Right renal cortex interstitium (tissue), 3 donors: ENCODE results near the gene TBC1D2. TPM values are rescaled to one million over a fixed set of nuclear protein-coding genes. Genes with fewer than 3 reads are reported as not detected.
A peak's percentile ranks its signal among the peaks of the same experiment; 100 is the strongest.
"Not testable (repeated sequence)": the region's sequence is repeated elsewhere in the genome, so short reads cannot be mapped to it uniquely, and the experiment has no call there.

Experiments
- DNase-seq, 3 donors: peaks; one replicate each; pipeline ENCODE4 v3.0.0-alpha.2; 2013; ENCODE audit warnings: low read depth in 3 of 3, low spot score in 2 of 3
- polyA plus RNA-seq, 3 donors: library from polyadenylated mRNA; unstranded; fragments of 120-200 nt; gene quantifications; one replicate each; pipeline ENCODE4 v1.2.1, GENCODE V29; 2013; ENCODE audit not compliant: insufficient read length in 3 of 3

Gene TBC1D2
- polyA plus RNA-seq, 3 donors, result 3.0 to 3.6 (median 3.1) TPM

DNA sequence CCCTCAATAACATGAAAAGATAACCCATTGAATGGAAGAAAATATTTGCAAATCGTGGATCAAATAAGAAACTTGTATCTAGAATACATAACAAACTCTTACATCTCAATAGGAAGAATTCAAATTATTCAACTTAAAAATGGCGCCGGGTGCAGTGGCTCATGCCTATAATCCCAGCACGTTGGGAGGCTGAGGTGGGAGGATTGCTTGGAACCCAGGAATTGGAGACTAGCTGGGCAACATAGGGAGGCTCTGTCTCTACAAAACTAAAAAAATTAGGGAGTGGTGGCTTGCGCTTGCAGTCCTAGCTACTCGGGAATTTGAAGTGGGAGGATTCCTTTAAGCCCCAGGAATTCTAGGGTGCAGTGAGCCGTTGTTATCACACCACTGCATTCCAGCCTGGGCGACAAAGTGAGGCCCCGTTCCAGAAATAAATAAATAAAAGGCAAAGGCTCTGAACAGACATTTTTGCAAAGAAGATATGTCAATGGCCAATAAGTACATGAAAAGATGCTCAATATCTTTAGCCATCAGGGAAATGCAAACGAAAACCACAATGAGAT, 21.5 kb upstream of the TBC1D2 start:
- no peak for DNase-seq

DNA sequence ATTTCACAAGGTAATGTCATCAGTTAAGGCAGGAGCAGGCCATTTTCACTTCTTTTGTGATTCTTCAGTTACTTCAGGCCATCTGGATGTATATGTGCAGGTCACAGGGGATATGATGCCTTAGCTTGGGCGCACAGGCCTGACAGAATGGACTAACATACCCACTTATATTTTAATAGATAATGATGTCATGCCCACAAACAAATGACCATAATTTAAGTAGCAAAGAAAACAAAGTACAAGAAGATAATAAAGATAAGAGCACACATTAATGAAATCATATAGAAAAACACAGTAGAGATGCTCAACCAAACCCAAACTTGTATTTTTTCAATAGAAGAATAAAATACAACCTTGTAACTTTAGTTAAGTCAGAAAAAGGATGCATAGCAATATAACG, 19.7 kb upstream of the TBC1D2 start:
- DNase-seq, result no peak

DNA sequence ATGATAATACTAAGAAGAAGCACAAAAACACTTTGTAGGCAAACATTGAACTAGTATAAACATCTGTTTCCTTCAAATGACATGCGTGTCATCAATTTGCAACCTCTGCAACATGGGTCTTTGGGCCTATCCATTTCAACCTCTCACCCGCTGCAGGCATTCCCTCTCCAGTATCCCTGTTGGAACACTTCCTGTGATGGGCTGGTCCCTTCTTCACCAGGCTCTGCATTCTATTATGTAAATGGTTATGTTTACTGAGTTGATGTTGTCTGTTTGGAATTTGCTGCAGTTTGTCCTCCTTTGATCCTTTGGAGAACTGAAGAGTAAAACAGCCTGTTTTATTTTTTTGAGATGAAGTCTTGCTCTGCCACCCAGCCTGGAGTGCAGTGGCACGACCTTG, 16.6 kb upstream of the TBC1D2 start:
- DNase-seq, result no peak

DNA sequence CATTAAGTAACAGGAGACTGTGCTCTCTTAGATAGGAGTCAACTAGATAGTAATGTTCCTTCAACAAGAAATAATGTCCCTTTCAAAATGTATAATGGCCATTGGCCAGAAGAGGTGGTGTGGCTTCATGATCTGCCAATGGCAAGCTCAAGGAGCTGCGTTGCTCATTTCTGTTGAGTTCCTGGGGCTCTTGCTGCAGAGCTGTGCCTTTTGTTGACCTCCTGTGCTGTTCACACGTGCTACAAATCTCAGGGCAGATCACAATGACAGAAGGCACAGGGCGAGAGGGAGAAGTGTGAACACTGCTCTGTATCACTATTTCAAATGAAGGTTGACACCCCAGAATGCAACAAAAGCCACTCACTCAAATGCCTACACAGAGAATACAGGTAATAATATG, 16.0 kb upstream of the TBC1D2 start:
- no peak for DNase-seq

DNA sequence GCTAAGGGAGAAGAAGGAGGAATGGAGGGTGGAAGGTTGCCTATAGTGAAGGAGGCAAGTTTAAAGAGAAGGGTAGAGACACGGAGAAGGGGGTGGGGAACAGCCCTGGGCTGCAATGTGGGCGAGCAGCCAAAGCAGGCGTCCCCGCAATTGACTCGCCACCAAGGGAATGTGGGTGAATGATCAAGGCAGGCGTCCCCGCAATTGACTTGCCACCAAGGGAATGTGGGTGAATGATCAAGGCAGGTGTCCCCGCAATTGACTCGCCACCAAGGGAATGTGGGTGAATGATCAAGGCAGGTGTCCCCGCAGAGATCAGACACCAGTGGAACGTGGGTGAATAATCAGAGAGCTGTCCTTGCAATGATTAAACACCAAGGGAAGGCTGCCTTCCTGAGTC, 14.8 kb upstream of the TBC1D2 start:
- DNase-seq, result not testable (repeated sequence)

DNA sequence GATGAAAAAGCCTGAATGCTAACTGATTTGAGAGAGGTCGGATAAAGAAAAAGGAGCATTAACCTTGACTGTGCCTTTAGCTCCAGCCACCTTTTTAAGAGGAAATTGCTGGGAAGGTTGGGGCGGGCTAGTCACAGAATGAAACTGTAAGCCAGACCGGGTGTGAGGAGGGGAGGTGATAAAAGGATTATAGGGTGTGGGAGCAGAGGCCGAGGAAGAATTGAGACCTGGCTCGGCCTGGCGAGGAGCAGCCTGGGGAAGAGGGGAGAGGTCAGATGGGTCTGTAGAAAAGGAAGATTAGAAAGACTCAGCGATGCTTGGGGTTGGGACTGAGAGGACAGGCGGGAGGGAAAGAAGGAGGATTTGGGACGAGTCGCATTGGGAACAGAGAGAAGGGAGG, 14.2 kb upstream of the TBC1D2 start:
- not testable (repeated sequence) for DNase-seq

DNA sequence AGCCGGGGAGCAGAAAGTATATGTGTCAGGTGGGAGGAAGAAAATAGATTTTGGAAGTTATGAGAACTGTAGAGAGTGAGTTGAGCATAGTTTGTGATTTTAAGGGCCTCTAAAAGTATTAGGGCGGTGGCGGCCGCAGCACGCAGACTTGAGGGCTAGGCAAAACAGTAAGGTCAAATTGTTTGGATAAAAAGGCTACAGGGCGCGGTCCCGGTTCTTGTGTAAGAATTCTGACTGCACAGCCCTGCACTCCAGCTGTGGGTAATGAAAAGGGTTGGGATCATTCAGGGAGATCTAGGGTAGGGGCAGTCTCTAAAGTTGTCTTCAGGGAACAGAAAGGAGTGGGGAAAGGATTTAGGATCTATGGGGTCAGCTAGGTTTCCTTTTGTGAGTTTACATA, 12.1 kb upstream of the TBC1D2 start:
- not testable (repeated sequence) for DNase-seq

DNA sequence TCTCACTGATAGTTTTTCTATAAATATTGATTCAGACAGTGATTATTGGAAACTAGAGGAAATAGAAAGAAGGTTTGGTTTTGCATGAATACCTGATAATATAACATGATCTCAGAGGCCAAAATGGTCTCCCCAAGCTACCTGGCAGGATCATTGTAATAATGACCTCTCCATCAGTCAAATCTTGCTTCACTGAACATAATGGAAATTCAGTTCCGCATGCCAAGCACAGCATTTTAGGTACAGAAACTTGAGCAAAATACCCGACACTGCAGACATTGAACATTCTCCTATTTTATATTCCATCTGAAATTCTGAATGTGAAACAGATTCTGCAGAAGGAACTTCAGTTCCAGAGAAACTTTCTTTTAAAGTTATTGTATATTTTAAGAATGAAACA, 9.1 kb upstream of the TBC1D2 start:
- DNase-seq, result peak in 1 of 3 donors; percentile 12

DNA sequence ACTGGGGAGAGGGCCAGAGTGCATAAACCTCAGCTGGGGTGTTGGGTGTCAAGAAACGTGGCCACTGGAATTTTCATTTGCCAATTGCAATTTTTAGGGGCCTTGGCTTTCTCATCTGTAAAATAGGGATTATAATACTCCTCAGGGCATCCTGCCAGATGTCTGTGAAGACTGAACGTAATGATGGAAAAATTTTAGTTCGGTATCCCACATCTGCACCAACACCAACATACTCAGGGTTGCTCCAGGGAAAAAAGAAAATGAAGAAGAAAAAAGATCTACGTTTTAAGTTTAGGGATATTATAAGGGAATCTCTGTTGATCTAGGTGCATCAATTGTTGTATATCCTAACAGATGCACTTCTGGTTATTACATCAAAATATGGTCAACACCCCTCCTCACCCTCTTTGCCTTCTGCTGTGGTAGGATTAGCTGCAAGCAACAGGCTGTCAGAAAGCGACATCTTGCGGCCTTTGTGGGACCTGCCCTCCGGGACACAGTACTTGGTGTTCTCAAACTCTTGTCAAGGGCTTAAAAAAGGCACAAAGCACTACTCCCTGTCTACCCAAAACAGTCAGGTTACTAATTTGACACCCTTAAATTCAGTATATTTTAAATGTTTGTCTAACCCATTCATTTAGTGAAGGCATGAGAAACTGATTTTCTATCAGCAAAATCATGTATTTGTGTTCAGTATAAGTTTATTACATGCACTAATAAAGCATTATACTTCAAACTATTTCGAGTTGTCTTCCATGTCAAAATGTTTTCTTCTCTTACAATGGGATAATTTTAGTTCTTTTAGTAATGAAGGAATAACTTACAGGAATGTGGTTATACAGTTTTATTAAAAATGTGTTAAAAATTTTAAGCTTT, 8.3 kb upstream of the TBC1D2 start:
- DNase-seq, result peak in 1 of 3 donors; percentile 56

DNA sequence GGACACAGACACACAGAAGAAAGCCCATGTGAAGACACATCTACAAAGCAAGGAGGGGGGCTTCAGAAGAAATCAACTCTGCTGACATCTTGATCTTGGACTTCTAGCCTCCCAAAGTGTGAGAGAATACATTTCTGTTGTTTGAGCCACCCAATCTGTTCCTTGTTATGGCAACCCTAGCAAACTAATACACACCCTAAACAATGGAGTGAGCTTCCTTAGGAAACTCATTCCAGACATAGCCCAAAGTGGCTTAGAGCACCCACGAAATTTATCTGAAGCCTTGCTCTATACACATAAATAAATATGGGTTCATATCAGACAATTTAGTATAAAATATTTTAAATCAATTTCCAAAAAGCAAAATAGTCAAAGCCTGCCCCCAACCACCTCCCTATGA, 7.6 kb upstream of the TBC1D2 start:
- no peak for DNase-seq

DNA sequence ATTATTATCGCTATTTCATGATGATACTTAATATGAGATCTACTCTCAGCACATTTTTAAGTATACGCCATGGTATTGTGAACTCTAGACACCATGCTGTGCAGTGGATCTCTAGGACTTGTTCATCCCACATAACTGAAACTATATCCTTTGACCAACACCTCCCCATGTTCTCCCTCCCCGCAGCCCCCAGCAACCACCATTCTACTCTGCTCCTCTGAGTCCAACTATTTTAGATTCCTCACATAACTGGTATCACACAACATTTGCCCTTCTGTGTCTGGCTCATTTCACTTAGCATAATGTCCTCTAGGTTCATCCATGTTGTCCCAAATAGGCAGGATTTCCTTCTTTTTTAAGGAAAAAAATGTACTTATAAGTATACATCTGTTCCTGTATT, 6.6 kb upstream of the TBC1D2 start:
- no peak for DNase-seq

DNA sequence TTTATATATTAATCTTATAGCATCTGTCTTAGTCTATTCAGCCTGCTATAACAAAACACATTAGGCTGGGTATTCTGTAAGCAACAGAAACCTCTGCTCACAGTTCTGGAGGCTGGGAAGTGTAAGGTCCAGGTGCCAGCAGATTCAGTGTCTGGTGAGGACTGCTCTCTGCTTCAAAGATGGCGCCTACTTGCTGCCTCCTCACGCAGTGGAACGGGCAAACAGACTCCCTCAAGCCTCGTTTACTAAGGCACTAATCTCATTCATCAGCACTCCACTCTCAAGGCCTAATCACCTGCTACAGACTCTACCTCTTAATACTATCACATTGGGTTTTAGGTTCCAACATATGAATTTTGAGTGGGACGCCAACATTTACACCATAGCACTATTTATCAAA, 5.2 kb upstream of the TBC1D2 start:
- no peak for DNase-seq

DNA sequence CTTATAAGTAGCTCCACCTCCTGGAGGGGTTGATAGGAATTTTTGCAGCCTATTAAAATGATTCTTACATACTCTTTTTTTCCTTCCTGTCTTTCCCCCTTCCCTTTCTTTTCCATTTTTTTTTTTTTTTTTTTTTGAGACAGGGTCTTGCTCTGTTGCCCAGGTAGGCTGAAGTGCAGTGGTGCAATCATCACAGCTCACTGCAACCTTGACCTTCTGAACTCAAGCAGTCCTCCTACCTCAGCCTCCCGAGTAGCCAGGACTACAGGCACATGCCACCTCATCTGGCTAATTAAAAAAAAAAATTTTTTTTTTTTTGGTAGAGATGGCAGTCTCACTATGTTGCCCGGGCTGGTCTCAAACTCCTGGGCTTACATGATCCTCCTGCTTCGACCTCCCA, 4.3 kb upstream of the TBC1D2 start:
- DNase-seq, result no peak

DNA sequence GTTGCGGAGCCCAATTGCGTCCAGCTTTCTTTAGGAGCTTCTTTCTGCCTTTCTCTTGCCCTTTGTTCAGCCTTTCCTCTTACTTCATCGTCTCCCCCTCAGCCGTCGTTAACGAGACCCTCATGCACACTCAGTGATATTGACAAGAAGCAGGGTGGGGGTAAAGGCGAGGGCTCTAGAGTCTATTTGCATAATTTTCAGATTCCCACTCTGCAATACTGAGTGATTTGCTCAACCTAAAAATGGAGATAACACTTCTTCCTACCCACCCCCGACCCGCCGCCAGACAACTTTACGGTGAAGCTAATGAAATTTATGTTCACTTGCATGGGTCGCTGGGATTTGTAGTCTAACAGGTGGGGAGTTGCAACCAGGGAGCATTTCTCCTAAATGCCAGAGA, 1.3 kb upstream of the TBC1D2 start:
- peak in 1 of 3 donors; percentile 19 for DNase-seq

DNA sequence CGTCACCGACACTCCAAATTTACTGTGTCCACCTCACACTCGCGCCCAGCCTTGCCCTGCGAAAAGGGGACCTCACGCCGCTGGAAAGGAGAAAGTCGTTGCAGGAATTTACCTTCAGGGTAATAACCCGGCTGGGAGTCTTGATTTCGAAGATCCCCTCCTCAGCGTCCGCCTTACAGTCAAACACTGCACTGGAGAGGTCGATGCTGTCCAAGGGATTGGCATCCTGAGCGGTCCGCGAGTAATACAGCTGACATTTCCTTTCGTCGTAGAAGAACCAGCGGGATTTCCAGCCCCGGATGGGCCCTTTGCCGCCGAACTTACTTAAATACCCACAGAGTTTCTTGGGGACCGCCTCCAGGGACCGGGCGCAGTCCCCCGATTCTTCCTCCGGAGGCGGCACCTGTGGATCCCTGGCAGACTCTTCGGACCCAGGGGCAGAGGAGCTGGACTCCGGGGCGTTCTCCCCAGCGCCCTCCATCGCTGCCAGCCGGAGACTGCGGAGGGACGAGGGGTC, 330 bp downstream of the TBC1D2 start:
- DNase-seq, result no peak

DNA sequence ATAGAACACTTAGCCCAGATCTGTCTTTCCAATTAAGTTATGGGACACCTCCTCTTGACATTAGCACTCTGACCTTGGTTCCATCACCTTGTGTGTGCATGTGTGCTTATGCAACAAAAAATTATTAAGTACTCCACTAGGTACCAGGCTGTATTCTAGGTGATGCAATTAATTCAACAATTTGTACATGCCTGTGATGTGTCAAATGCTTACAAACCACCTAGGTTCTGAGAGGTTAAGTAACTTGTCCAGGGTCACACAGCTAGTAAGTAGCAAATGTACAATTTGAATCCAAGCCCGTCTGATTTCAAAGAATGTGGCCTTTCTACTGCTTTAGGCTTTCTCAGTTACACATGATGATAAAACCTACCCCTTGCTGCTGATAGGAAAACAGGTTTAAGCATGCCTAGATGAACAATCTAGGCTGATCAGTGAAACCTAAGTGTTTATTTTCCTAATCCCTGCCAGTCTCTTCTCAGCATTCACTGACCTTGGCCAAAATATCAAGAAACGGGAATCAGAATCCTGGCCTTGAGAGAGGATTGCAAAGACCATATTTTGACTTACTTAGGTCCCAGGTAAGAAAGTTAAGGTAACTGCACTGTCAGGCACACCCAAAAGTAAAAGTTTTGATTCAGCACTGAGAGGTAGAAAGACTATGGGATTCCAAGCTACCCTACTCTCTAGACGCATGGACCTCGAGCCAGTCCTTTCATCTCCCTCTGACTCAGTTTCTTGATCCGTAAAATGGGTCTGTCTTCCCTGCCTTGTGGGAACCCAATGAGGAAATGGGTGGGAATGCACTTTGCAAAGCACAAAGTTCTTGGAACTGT, 1.0 kb downstream of the TBC1D2 start:
- no peak for DNase-seq

DNA sequence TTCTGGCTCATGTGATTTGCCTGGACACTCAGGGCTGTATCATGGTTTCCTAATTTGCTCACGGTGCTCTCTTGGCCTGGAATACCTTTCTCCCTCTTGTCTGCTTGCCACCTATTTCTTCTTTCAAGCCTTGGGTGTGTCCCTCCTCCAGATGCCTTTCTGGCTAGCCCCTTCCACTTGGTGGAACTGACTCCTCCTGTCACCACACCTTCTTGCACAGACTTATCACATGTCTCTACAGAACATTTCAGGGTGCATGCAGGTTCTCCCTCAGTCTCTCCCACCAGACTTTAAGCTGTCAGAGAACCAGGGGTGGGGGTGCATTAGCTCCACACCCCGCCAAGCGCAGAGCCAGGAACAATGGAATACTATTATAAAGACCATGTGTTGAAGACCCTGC, 1.9 kb downstream of the TBC1D2 start:
- DNase-seq, result no peak

DNA sequence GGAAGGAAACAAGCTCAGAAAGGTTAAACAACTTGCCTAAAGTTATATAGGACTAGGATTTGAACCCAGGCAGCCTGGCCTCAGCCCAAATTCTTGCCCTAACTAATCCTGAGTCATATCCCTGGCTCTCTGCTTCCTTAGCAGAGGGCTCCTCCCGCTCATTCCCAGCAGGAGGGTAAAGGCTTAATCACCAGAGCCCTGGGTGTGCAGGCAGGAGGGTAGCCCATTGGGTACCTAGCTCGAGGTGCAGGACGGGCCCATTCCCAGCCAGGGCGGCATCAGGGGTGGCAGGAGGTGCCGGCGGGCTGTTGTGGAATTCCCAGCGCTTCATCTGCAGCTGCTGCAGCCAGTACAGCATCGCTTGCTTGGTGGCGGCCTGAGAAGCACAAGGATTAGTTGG, 3.9 kb downstream of the TBC1D2 start:
- no peak for DNase-seq

DNA sequence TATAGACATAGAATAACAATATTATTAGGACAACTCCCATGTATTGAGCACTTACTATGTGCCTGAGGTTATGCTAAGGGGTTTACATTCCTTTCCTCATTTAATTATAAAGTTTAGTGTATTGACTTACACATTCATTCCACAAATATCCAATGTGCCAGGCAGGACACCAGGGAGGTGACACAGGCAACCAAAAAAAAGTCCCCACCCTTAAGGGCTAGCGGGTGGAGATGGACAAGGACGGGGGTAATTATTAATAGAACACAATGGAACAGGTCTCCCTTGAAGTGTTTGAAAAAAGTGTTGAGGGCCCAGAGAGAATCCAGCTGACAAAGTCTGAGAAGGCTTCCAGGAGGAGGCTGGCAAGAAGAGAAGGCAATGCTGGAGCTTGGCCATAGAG, 5.7 kb downstream of the TBC1D2 start:
- DNase-seq, result no peak

DNA sequence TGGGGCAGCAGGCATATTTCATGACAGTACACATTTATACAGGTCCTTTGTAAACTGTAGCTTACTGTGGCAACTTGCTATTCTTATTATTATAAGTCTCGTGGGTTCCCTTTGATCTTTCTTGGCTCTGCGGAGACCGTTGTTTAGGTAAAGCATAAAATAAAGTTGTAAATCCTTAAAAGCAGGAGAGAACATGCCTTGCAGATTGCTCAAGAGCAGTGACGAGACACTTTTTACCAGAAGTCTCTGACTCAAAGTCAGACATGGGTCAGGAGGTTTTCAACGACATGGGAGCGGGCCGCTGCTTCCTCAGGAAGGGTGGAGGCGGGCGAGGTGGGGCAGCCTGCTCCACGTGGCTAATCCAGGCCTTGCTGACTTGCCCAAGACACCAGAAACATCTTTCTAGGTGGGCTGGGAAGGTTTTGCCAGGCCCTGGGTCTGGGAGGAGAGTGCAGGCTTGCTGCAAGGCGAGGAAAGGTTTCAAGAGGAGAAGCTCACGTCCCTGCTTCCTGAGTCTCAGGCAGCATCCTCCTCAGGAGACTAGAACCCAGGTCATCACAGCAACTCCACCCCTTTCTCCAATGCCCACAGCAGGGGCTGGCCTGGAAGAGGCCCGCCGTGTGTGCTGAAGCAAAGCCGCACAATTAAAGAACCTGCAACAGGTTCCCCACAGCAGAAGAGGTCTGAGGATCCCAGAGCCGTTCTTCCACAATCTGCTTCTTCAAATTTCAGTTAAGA, 6.5 kb downstream of the TBC1D2 start:
- DNase-seq, result no peak
